GM12874 (cell line): ENCODE data around the gene HOXD9.

ENCODE experiments used
- CTCF ChIP-seq: IDR thresholded peaks from 2 replicates; pipeline ENCODE4 v1.5.1; 2011; ENCODE audit warnings: low read depth, mild to moderate bottlenecking, control low read depth, low read length, moderate library complexity; ENCODE audit not compliant: insufficient read depth

HOXD9 gene

GRCh38 chr2:176117162-176117822 lies 5.2 kb upstream of the HOXD9 start:
- no peak for TF ChIP-seq CTCF

- no peak for TF ChIP-seq CTCF
Measured at GRCh38 chr2:176117823-176118371, 4.6 kb upstream of the HOXD9 start.

- peak; percentile 51 for TF ChIP-seq CTCF
Measured at GRCh38 chr2:176118601-176119339, 3.7 kb upstream of the HOXD9 start.

GRCh38 chr2:176120364-176121189 lies 1.9 kb upstream of the HOXD9 start:
- TF ChIP-seq CTCF = no peak

GRCh38 chr2:176121190-176122051 lies 1.1 kb upstream of the HOXD9 start:
- TF ChIP-seq CTCF = no peak

- no peak for TF ChIP-seq CTCF
Measured at GRCh38 chr2:176122052-176122682, 352 bp upstream of the HOXD9 start.
